GM12864 (cell line): ENCODE data around the gene KIF13A.
"Not testable (repeated sequence)": the region's sequence is repeated elsewhere in the genome, so short reads cannot be mapped to it uniquely, and the experiment has no call there.

Experiments used
- DNase-seq: peaks from one replicate; pipeline ENCODE4 v3.0.0-alpha.2; 2011; ENCODE audit warnings: low read depth
- H3K4me3 ChIP-seq: 2 replicates; pipeline ENCODE4 v1.5.1; 2011; ENCODE audit warnings: mild to moderate bottlenecking, low read depth, low read length, control low read depth
- TF ChIP-seq, protein P1 (sequence below): IDR thresholded peaks from 2 replicates; pipeline ENCODE4 v1.5.1; 2011; ENCODE audit warnings: low read depth, mild to moderate bottlenecking, moderate library complexity, low read length, control low read depth, inconsistent platforms; ENCODE audit errors: missing control alignments

KIF13A gene

DNA sequence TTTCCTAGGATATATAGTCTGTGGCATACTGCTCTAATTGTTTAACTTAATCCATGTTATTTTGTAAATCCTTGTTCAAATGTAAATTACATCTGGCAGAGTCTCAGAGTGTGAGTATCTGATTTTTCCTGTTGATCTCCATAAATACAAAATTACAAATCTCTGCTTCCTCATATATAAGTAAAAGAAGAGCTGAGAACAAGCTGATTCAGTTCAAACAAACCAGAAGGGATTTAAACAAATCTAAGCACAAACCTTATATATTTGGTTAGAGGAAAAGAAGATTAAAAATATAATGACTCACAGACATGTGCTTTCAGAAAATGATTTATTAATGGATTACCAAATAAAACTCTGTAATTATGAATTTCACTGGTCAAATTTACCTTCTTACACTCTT lies 37.3 kb downstream of the KIF13A start:
- no peak overlapping the region for H3K4me3 ChIP-seq
- TF ChIP-seq, protein P1, sequence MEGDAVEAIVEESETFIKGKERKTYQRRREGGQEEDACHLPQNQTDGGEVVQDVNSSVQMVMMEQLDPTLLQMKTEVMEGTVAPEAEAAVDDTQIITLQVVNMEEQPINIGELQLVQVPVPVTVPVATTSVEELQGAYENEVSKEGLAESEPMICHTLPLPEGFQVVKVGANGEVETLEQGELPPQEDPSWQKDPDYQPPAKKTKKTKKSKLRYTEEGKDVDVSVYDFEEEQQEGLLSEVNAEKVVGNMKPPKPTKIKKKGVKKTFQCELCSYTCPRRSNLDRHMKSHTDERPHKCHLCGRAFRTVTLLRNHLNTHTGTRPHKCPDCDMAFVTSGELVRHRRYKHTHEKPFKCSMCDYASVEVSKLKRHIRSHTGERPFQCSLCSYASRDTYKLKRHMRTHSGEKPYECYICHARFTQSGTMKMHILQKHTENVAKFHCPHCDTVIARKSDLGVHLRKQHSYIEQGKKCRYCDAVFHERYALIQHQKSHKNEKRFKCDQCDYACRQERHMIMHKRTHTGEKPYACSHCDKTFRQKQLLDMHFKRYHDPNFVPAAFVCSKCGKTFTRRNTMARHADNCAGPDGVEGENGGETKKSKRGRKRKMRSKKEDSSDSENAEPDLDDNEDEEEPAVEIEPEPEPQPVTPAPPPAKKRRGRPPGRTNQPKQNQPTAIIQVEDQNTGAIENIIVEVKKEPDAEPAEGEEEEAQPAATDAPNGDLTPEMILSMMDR = no peak
- DNase-seq = no peak

GRCh38 chr6:17949168-17949567 lies 38.3 kb downstream of the KIF13A start:
- TF ChIP-seq, protein P1 = no peak
- DNase-seq = no peak
- H3K4me3 ChIP-seq = no peak overlapping the region

GRCh38 chr6:17948725-17949124 lies 38.7 kb downstream of the KIF13A start:
- TF ChIP-seq, protein P1 = no peak
- DNase-seq = no peak
- no peak overlapping the region for H3K4me3 ChIP-seq

DNA sequence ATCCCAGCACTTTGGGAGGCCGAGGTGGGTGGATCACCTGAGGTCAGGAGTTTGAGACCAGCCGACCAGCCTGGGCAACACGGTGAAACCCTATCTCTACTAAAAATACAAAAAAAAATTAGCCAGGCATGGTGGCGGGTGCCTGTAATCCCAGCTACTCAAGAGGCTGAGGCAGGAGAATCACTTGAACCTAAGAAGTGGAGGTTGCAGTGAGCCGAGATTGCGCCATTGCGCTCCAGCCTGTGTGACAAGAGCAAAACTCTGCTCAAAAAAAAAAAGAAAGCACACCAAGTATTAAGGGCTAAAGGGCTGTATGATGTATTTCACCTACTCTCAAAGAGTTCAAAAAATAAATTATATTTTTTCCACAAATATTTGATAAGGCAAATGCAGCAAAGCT lies 39.9 kb downstream of the KIF13A start:
- DNase-seq, H3K4me3 ChIP-seq: not testable (repeated sequence)

GRCh38 chr6:17945575-17945974 lies 41.9 kb downstream of the KIF13A start:
- TF ChIP-seq, protein P1 = no peak
- H3K4me3 ChIP-seq = no peak overlapping the region
- no peak for DNase-seq

GRCh38 chr6:17945111-17945510 lies 42.3 kb downstream of the KIF13A start:
- DNase-seq = no peak
- H3K4me3 ChIP-seq = no peak overlapping the region
- TF ChIP-seq, protein P1 = no peak

- no peak overlapping the region for H3K4me3 ChIP-seq
- TF ChIP-seq, protein P1 = no peak
- DNase-seq = no peak
Measured at GRCh38 chr6:17941318-17941717, 46.1 kb downstream of the KIF13A start.
